ENCODE results near the gene KRT85.

Gene KRT85

DNA sequence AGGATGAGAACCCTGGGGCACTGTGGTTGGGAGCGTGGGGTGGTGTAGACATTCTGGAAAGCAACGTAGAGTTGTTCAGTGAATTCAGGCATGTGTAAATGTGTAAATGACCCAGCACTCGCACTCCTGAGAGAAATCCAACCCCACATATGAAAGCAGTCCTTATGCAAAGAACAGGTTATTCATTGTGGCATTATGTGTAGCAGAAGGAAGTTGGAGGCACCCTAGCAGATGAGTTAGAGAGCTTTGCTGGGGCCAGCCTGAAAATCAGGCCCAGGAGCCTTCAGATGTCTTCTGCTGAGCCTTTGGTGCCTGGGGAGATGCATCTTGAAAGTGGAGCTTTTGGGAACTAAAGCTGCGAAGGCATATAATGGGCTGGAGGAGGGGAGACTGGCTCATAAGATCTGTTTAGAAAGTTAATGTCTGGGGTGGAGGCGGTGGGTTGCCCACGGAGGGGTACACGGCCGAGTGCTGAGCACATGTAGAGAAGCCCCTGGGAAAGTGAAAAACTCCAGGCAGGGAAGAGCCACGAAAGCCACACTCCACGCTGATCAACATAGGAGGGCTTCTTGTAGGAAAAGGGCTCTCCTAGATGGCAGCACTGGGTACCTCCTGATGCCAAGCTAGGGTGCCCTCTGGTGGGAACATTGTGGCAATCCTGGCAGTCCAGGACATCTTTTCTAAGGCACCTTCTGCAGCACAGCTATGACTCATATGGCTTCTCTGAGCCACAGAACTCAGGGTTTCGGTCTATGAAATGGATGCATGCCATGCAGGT lies 40.0 kb downstream of the KRT85 start (continued):
- TF ChIP-seq ZBTB8A (tag by site-specific recombination; IDR thresholded peaks at IDR 0.05), result 0 out of 2 replicates have a peak, but pooled peaks have one; percentile 37
- TF ChIP-seq, protein P1, sequence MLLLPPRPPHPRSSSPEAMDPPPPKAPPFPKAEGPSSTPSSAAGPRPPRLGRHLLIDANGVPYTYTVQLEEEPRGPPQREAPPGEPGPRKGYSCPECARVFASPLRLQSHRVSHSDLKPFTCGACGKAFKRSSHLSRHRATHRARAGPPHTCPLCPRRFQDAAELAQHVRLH (tag by site-specific recombination; IDR thresholded peaks at IDR 0.05), result no peak
- peak; percentile 28; the same call in 1 of the 2 replicates for TF ChIP-seq ZNF394 (tag by site-specific recombination; IDR thresholded peaks at IDR 0.05; ENCODE audit: borderline replicate concordance)
- TF ChIP-seq ZXDB (tag by site-specific recombination; IDR thresholded peaks at IDR 0.05), result 0 out of 2 replicates have a peak, but pooled peaks have one; percentile 27
- TF ChIP-seq, protein P2, sequence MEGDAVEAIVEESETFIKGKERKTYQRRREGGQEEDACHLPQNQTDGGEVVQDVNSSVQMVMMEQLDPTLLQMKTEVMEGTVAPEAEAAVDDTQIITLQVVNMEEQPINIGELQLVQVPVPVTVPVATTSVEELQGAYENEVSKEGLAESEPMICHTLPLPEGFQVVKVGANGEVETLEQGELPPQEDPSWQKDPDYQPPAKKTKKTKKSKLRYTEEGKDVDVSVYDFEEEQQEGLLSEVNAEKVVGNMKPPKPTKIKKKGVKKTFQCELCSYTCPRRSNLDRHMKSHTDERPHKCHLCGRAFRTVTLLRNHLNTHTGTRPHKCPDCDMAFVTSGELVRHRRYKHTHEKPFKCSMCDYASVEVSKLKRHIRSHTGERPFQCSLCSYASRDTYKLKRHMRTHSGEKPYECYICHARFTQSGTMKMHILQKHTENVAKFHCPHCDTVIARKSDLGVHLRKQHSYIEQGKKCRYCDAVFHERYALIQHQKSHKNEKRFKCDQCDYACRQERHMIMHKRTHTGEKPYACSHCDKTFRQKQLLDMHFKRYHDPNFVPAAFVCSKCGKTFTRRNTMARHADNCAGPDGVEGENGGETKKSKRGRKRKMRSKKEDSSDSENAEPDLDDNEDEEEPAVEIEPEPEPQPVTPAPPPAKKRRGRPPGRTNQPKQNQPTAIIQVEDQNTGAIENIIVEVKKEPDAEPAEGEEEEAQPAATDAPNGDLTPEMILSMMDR (tag by site-specific recombination; IDR thresholded peaks at IDR 0.05), result peak; percentile 97
- TF ChIP-seq, protein P3, sequence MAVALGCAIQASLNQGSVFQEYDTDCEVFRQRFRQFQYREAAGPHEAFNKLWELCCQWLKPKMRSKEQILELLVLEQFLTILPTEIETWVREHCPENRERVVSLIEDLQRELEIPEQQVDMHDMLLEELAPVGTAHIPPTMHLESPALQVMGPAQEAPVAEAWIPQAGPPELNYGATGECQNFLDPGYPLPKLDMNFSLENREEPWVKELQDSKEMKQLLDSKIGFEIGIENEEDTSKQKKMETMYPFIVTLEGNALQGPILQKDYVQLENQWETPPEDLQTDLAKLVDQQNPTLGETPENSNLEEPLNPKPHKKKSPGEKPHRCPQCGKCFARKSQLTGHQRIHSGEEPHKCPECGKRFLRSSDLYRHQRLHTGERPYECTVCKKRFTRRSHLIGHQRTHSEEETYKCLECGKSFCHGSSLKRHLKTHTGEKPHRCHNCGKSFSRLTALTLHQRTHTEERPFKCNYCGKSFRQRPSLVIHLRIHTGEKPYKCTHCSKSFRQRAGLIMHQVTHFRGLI (tag by site-specific recombination; IDR thresholded peaks at IDR 0.05), result no peak
- TF ChIP-seq ZNF623 (tag by site-specific recombination; IDR thresholded peaks at IDR 0.05), result no peak
- no peak for TF ChIP-seq YY2 (tag by site-specific recombination; IDR thresholded peaks at IDR 0.05)

DNA sequence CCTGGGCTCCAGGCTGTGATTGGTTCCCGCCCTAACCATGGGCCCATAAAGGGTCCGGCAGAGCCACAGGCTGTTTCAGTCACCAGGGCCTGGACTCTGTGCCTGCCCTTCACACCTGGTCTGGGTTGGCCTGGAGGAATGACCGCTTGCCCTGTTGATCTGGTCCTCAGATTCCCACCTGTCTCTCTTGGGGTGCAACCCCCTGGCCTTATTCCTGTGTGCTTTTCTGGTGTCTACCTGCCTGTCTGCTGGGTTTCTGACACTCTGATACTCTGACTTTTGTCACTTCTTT lies 43.2 kb downstream of the KRT85 start:
- Histone ChIP-seq H3K4me3 (ENCODE audit: low read depth, low read length) (no peak overlapping the region), H3K27ac (ENCODE audit: extremely low read depth, low read depth, low read length) (no peak overlapping the region), H3K9me3 (ENCODE audit: control insufficient read depth, insufficient read depth, low read depth, low read length) (no peaks in the 10 kb centered on the region), H3K36me3 (ENCODE audit: control insufficient read depth in 2 of 2, insufficient read depth in 1 of 2, low read length in 2 of 2) (no peaks in the 10 kb centered on the region), H3K4me1 (ENCODE audit: control insufficient read depth, insufficient read depth, low read length) (no peaks in the 10 kb centered on the region)
- POLR2A ChIA-PET, result no interaction called here
- TF ChIP-seq HOXD13 (CRISPR knock-in tag; IDR thresholded peaks at IDR 0.05; ENCODE audit: borderline replicate concordance) (no peak), SP2 (tag by site-specific recombination; IDR thresholded peaks at IDR 0.05) (no peak), ZFP41 (tag by site-specific recombination; IDR thresholded peaks at IDR 0.05; ENCODE audit: borderline replicate concordance) (no peak), ZNF837 (tag by site-specific recombination; IDR thresholded peaks at IDR 0.05) (no peak), ZNF777 (tag by site-specific recombination; IDR thresholded peaks at IDR 0.05; ENCODE audit: borderline replicate concordance) (no peak)
- TF ChIP-seq, protein P3 (tag by site-specific recombination; IDR thresholded peaks at IDR 0.05), result no peak
- TF ChIP-seq, protein P4, sequence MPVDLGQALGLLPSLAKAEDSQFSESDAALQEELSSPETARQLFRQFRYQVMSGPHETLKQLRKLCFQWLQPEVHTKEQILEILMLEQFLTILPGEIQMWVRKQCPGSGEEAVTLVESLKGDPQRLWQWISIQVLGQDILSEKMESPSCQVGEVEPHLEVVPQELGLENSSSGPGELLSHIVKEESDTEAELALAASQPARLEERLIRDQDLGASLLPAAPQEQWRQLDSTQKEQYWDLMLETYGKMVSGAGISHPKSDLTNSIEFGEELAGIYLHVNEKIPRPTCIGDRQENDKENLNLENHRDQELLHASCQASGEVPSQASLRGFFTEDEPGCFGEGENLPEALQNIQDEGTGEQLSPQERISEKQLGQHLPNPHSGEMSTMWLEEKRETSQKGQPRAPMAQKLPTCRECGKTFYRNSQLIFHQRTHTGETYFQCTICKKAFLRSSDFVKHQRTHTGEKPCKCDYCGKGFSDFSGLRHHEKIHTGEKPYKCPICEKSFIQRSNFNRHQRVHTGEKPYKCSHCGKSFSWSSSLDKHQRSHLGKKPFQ (tag by site-specific recombination; IDR thresholded peaks at IDR 0.05), result no peak
- CTCF ChIA-PET, result interaction anchor here (0.6 to 9.2 kb wide), 3 partner anchors 41 to 175 kb away, joined by 3 to 104 read pairs (median 4); no protein-coding TSS in a partner anchor
